ENCODE data around the gene TIMM13.

TIMM13 gene

DNA sequence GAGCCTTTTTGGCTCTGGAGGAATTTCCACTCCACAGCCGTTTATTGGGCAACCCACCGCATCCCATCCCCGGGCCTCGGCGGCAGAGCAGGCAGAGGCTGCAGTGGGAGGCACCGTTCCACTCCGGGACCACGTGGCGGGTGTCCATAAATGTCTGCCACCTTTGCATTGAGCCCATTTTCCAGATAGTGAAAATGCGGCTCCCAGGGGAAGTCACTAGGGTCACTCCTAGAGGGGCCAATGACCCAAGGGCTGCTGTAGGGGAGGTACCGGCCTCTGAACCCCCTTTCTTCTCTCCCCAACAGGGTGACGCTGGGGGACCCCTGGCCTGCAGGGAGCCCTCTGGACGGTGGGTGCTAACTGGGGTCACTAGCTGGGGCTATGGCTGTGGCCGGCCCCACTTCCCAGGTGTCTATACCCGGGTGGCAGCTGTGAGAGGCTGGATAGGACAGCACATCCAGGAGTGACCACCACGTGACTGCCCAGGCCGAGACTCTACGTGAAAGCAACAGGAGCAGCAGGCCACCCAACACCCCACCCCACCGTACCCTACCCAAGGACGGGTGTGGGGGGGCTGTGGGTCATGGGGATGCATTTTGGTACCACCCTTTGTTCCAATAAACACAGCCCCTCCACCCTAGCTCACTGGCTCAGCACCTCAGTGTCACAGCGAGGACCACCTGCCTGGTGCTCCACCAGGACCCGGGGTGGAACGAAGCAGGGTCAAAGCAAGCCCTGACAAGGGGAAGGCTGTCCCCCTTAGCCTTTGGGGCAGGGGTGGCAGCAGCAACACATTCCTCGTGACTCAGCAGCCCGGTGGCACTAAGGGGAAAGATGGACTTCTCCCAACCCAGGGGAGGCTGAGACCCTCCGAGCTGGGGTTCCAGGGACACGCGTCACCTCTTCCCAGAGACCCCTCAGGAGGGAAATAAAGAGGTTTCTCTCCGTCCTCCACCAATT is 1.5 kb downstream of the TIMM13 start:
- Histone ChIP-seq H2AFZ (no peak overlapping the region), H3K36me3 (ENCODE audit: control insufficient read depth, insufficient read depth, low read length) (no peaks in the 10 kb centered on the region), H3K79me2 (peaks cover 29% of the 10 kb centered on the region), H3K9me3 (ENCODE audit: control insufficient read depth, low read length) (no peaks in the 10 kb centered on the region), H3K27me3 (ENCODE audit: control insufficient read depth, insufficient read depth, low read length) (no peaks in the 10 kb centered on the region), H3K27ac (no peak overlapping the region), H3K4me3 (ENCODE audit: low read depth, low read length) (no peak overlapping the region), H3K9ac (no peak overlapping the region), H3K4me2 (ENCODE audit: low read length) (peak overlapping the region; percentile 93), H3K4me1 (peaks cover 6% of the 10 kb centered on the region)
- TF ChIP-seq, protein P1, sequence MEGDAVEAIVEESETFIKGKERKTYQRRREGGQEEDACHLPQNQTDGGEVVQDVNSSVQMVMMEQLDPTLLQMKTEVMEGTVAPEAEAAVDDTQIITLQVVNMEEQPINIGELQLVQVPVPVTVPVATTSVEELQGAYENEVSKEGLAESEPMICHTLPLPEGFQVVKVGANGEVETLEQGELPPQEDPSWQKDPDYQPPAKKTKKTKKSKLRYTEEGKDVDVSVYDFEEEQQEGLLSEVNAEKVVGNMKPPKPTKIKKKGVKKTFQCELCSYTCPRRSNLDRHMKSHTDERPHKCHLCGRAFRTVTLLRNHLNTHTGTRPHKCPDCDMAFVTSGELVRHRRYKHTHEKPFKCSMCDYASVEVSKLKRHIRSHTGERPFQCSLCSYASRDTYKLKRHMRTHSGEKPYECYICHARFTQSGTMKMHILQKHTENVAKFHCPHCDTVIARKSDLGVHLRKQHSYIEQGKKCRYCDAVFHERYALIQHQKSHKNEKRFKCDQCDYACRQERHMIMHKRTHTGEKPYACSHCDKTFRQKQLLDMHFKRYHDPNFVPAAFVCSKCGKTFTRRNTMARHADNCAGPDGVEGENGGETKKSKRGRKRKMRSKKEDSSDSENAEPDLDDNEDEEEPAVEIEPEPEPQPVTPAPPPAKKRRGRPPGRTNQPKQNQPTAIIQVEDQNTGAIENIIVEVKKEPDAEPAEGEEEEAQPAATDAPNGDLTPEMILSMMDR (IDR thresholded peaks at IDR 0.05), result no peak

DNA sequence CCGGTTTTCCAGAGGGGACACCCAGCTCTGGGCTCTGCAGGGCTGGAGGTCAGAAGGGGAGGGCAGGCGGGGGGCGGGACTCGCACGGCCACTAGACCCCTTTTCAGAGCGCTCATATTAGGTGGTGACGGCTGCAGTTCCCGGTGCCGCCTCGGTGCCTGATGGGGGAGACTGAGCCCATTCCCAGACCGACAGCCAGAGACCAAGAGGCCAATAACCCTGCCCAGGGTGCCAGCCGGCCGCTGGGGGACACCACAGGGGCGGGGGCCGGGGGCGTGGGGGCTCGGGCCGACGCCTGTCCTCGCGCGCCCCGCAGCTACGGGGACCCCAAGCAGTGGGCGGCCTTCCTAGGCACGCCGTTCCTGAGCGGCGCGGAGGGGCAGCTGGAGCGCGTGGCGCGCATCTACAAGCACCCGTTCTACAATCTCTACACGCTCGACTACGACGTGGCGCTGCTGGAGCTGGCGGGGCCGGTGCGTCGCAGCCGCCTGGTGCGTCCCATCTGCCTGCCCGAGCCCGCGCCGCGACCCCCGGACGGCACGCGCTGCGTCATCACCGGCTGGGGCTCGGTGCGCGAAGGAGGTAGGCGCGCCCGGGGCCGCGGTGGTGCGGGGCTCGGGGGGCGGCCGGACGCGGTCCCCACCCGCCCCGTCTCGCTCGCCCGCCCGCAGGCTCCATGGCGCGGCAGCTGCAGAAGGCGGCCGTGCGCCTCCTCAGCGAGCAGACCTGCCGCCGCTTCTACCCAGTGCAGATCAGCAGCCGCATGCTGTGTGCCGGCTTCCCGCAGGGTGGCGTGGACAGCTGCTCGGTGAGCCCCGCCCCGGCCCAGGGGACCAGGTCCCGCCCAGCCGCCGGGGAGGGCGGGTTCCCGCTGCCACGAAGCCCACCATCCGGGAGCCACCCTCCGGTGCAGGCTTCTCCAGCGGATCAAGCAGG is 2.4 kb downstream of the TIMM13 start:
- no peaks in the 10 kb centered on the region for H3K36me3 ChIP-seq (ENCODE audit: control insufficient read depth, insufficient read depth, low read length)
- TF ChIP-seq, protein P1 (IDR thresholded peaks at IDR 0.05), result no peak
- no peaks in the 10 kb centered on the region for H3K9me3 ChIP-seq (ENCODE audit: control insufficient read depth, low read length)
- no peak overlapping the region for H3K4me2 ChIP-seq (ENCODE audit: low read length)
- H3K27me3 ChIP-seq (ENCODE audit: control insufficient read depth, insufficient read depth, low read length), result no peaks in the 10 kb centered on the region
- peaks cover 29% of the 10 kb centered on the region for H3K79me2 ChIP-seq
- H3K27ac ChIP-seq, result no peak overlapping the region
- H3K4me1 ChIP-seq, result peaks cover 6% of the 10 kb centered on the region
- H2AFZ ChIP-seq, result no peak overlapping the region
- H3K4me3 ChIP-seq (ENCODE audit: low read depth, low read length), result no peak overlapping the region
- H3K9ac ChIP-seq, result no peak overlapping the region

DNA sequence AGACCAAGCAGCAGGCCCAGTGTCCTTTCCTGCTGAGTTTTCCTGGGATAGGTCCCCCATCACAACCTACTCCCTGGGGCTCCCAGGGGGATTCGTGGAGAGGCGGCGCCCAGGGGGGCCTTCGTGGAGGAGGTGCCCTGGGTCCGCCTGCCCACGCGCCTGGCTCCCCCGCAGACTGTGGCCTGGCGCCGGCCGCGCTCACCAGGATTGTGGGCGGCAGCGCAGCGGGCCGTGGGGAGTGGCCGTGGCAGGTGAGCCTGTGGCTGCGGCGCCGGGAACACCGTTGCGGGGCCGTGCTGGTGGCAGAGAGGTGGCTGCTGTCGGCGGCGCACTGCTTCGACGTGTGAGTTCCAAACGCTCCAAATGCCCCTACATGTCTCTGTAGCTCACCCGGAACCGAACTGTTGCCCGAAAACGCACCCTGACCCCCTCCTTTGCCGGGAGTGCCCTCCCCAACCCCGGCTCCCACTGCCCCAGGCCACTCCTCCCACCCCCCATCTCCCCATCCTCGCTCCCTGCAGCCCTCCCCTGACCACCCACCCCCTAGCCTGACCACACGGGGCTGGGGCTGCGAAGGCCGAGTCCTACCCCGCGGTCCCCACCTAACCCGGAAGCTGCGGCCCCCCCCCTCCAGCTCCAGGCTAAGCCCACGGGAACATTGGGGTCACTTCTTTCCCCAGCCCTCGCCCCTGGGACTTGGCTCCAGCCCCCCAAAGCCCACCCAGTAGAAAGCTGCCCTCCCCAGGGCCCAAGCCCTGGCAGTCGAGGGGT is 3.3 kb downstream of the TIMM13 start:
- Histone ChIP-seq H3K27me3 (ENCODE audit: control insufficient read depth, insufficient read depth, low read length) (no peaks in the 10 kb centered on the region), H2AFZ (no peak overlapping the region), H3K4me2 (ENCODE audit: low read length) (no peak overlapping the region), H3K4me1 (peaks cover 6% of the 10 kb centered on the region), H3K9ac (no peak overlapping the region), H3K36me3 (ENCODE audit: control insufficient read depth, insufficient read depth, low read length) (no peaks in the 10 kb centered on the region), H3K27ac (no peak overlapping the region), H3K79me2 (peaks cover 29% of the 10 kb centered on the region), H3K4me3 (ENCODE audit: low read depth, low read length) (no peak overlapping the region), H3K9me3 (ENCODE audit: control insufficient read depth, low read length) (no peaks in the 10 kb centered on the region)
- TF ChIP-seq, protein P1 (IDR thresholded peaks at IDR 0.05), result no peak

DNA sequence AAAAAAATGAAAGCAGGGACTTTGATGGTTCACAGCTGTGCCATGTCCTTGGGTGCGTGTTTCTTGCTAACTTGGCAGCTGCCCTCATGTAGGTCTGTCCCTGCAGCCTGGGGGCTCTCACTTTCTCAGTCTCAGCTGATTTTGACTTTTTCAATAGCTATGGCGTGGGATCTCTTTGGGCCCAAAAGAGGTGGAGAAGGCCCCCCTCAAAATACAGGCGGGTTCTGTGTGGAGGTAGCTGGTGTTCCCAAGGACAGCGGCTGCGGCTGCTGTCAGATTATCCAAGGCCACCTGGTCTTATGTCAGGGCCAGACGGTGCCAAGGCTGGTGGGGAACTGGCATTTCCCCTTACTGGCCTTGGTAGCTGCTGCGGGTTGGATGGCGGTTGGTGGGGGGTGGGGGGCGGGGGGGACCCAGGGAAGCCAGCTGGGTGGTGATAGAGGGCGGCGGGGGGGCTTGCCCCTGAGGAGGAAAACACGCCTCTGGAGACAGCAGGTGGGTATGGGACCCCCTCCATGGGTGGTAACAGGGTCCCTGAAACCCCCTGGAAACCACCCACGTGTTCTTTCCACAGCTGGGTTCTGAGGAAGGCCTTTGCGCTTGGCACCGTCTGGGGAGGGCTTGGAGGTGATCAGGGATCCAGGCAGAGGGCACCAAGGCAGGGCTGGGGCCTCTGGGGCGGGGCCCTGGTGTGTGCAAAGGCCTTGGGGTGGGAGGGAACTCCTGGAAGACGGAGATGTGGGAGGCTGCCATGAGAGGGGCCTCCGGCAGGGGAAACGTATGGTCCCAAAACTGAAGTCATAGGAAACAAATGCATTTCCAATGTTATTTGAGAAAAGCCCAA is 4.1 kb downstream of the TIMM13 start:
- Histone ChIP-seq H3K4me2 (ENCODE audit: low read length) (no peak overlapping the region), H3K4me1 (peaks cover 6% of the 10 kb centered on the region), H3K27ac (no peak overlapping the region), H3K27me3 (ENCODE audit: control insufficient read depth, insufficient read depth, low read length) (no peaks in the 10 kb centered on the region), H3K36me3 (ENCODE audit: control insufficient read depth, insufficient read depth, low read length) (no peaks in the 10 kb centered on the region), H3K4me3 (ENCODE audit: low read depth, low read length) (no peak overlapping the region), H2AFZ (no peak overlapping the region), H3K9me3 (ENCODE audit: control insufficient read depth, low read length) (no peaks in the 10 kb centered on the region), H3K9ac (no peak overlapping the region), H3K79me2 (peaks cover 29% of the 10 kb centered on the region)
- TF ChIP-seq, protein P1 (IDR thresholded peaks at IDR 0.05), result no peak
